Lower lobe of right lung (tissue), 2 donors: ENCODE data around the gene UBE2I. TPM values are rescaled to one million over a fixed set of nuclear protein-coding genes. Genes with fewer than 3 reads are reported as not detected.

Experiments used
- ATAC-seq, 2 donors: fragments of 200-7000 bp; cut with Tn5 transposase; one replicate each; pipeline ENCODE4 v1.9.1; 2020 to 2022; ENCODE audit warnings: mild to moderate bottlenecking in 2 of 2, moderate library complexity in 2 of 2
- DNase-seq: peaks from one replicate; pipeline ENCODE4 v3.0.0-alpha.2; 2020
- H3K27ac ChIP-seq: fragments of 200-600 bp; one replicate; pipeline ENCODE4 v1.8.0; 2022
- H3K27me3 ChIP-seq: fragments of 200-600 bp; one replicate; pipeline ENCODE4 v1.8.0; 2022; ENCODE audit warnings: low read depth
- H3K36me3 ChIP-seq: fragments of 200-600 bp; one replicate; pipeline ENCODE4 v1.8.0; 2022; ENCODE audit warnings: mild to moderate bottlenecking
- H3K4me1 ChIP-seq: fragments of 200-600 bp; one replicate; pipeline ENCODE4 v1.8.0; 2022
- H3K4me3 ChIP-seq: fragments of 200-600 bp; one replicate; pipeline ENCODE4 v1.8.0; 2022; ENCODE audit warnings: mild to moderate bottlenecking
- H3K9me3 ChIP-seq: fragments of 200-600 bp; one replicate; pipeline ENCODE4 v1.8.0; 2022
- intact Hi-C: fragments of 100-400 bp; cut with DNase I; formaldehyde crosslinking; loops from one replicate; pipeline ENCODE4 v1.11.0; 2022
- total RNA-seq: library from RNA; stranded (reverse); fragmentation: NEBNext Ultra II Directional; extraction: Animal tissue kit (Norgen Biotek cat#: 25700); gene quantifications from one replicate; pipeline ENCODE4 v1.2.1, GENCODE V29; 2021
- TF ChIP-seq, protein P1 (sequence below): fragments of 200-600 bp; IDR thresholded peaks from one replicate; pipeline ENCODE4 v1.8.0; 2022; ENCODE audit warnings: antibody characterized with exemption, mild to moderate bottlenecking
- donor health status: DM: no; HTN: yes; CAD: no; lungs with severe emphysema.

Gene UBE2I
- total RNA-seq, 1 donor from 2014 or later: 93.4 TPM

- H3K9me3 ChIP-seq: no peaks in the 10 kb centered on the region
- intact Hi-C loops: no loop called here
- DNase-seq (no peak), ATAC-seq (no peak)
- H3K4me3 ChIP-seq: no peak overlapping the region
- peaks cover 27% of the 10 kb centered on the region for H3K4me1 ChIP-seq
- TF ChIP-seq, protein P1, sequence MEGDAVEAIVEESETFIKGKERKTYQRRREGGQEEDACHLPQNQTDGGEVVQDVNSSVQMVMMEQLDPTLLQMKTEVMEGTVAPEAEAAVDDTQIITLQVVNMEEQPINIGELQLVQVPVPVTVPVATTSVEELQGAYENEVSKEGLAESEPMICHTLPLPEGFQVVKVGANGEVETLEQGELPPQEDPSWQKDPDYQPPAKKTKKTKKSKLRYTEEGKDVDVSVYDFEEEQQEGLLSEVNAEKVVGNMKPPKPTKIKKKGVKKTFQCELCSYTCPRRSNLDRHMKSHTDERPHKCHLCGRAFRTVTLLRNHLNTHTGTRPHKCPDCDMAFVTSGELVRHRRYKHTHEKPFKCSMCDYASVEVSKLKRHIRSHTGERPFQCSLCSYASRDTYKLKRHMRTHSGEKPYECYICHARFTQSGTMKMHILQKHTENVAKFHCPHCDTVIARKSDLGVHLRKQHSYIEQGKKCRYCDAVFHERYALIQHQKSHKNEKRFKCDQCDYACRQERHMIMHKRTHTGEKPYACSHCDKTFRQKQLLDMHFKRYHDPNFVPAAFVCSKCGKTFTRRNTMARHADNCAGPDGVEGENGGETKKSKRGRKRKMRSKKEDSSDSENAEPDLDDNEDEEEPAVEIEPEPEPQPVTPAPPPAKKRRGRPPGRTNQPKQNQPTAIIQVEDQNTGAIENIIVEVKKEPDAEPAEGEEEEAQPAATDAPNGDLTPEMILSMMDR: no peak
- no peaks in the 10 kb centered on the region for H3K36me3 ChIP-seq
- H3K27ac ChIP-seq: no peak overlapping the region
- H3K27me3 ChIP-seq: peaks cover 40% of the 10 kb centered on the region
Measured at GRCh38 chr16:1337486-1337885, 28.1 kb downstream of the UBE2I start.

DNA sequence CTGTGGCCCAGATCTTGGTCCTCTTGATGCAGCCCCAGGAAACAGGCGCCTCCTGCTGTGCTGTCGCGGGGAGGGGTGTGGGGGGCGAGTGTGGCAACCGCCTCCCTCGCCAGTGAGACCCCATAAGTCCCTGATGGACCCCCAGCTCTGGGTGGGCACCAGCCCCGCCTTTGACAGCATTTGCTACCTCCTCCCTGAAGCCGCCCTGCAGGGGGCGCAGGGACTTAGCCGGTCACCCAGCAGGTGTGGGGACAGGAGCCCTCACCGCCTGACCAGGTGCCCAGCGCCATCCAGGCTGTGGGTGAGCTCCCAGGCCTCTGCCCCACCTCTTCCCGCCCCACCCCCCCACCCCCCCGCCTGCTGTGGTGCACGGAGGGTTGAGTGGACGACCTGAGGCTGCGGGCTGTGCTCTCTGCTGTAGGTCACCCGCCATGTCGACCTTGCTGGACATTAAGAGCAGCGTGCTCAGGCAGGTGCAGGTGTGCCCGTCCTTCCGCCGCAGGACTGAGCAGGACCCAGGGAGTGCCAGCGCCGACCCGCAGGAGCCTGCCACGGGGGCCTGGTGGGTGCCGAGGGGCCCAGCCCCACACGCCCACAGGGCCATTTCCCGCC, 28.8 kb downstream of the UBE2I start:
- Histone ChIP-seq H3K4me1 (peaks cover 24% of the 10 kb centered on the region), H3K4me3 (no peak overlapping the region), H3K36me3 (no peaks in the 10 kb centered on the region), H3K27me3 (peaks cover 32% of the 10 kb centered on the region), H3K9me3 (no peaks in the 10 kb centered on the region), H3K27ac (no peak overlapping the region)
- intact Hi-C loops: no loop called here
- DNase-seq: no peak
- TF ChIP-seq, protein P1: no peak
- ATAC-seq: no peak

DNA sequence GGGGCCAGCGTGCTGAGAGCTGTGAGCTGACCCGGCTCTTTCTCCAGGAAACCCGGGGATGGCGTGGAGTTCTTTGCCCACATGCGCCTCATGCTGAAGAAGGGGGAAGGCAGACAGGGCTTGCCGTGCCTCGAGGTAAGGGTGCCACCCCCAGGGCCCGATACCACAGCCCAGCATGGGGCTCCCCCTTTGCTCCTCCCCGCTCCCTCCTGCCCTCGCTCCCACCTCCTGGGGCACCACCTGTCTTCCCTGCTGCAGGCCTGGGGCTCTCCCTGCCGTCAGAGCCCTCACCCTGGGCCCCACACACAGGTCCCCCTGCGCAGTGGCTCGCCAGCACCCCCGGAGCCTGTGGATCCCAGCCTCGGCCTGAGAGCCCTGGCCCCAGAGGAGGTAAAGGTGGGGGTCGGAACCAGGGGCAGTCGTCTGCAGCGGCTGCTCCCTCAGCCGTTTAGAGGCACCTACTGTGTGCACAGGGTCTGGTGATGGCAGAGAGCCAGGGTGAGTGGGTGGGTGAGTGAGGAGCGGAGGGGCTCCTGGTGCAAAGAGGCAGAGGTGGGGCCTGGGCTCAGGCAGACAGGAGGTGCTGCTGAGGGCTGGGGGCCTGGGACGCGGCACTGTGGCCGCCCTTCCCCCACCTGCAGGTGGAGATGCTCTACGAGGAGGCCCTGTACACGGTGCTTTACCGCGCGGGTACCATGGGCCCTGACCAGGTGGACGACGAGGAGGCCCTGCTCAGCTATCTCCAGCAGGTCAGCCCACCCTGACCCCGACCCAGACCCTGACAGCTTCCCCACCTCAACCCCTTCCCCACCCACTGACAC, 29.6 kb downstream of the UBE2I start:
- no peak overlapping the region for H3K27ac ChIP-seq
- H3K36me3 ChIP-seq: no peaks in the 10 kb centered on the region
- no peak for ATAC-seq
- H3K27me3 ChIP-seq: peaks cover 24% of the 10 kb centered on the region
- no peak overlapping the region for H3K4me3 ChIP-seq
- intact Hi-C loops: no loop called here
- peaks cover 25% of the 10 kb centered on the region for H3K4me1 ChIP-seq
- TF ChIP-seq, protein P1: no peak
- no peak for DNase-seq
- no peaks in the 10 kb centered on the region for H3K9me3 ChIP-seq

- ATAC-seq (no peak), DNase-seq (no peak)
- peaks cover 6% of the 10 kb centered on the region for H3K27me3 ChIP-seq
- intact Hi-C loops: no loop called here
- H3K27ac ChIP-seq: no peak overlapping the region
- no peak overlapping the region for H3K4me3 ChIP-seq
- H3K36me3 ChIP-seq: no peaks in the 10 kb centered on the region
- H3K4me1 ChIP-seq: peaks cover 17% of the 10 kb centered on the region
- no peaks in the 10 kb centered on the region for H3K9me3 ChIP-seq
- TF ChIP-seq, protein P1: no peak
Measured at GRCh38 chr16:1340730-1341494, 31.5 kb downstream of the UBE2I start.

GRCh38 chr16:1341495-1342420, 32.3 kb downstream of the UBE2I start:
- no peak for ATAC-seq
- Histone ChIP-seq H3K4me1 (peaks cover 17% of the 10 kb centered on the region), H3K9me3 (no peaks in the 10 kb centered on the region), H3K27ac (no peak overlapping the region), H3K27me3 (no peaks in the 10 kb centered on the region), H3K4me3 (no peak overlapping the region), H3K36me3 (no peaks in the 10 kb centered on the region)
- TF ChIP-seq, protein P1: no peak
- intact Hi-C loops: no loop called here
- DNase-seq: no peak
